T-helper 22 cell (primary cell): ENCODE measurements around the gene S100A5.
"Not testable (repeated sequence)": the region's sequence is repeated elsewhere in the genome, so short reads cannot be mapped to it uniquely, and the experiment has no call there.

ENCODE experiments used
- DNase-seq: peaks from one replicate; pipeline ENCODE4 v3.0.0-alpha.2; 2020; ENCODE audit warnings: low read depth

S100A5 gene, protein sequence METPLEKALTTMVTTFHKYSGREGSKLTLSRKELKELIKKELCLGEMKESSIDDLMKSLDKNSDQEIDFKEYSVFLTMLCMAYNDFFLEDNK

DNA sequence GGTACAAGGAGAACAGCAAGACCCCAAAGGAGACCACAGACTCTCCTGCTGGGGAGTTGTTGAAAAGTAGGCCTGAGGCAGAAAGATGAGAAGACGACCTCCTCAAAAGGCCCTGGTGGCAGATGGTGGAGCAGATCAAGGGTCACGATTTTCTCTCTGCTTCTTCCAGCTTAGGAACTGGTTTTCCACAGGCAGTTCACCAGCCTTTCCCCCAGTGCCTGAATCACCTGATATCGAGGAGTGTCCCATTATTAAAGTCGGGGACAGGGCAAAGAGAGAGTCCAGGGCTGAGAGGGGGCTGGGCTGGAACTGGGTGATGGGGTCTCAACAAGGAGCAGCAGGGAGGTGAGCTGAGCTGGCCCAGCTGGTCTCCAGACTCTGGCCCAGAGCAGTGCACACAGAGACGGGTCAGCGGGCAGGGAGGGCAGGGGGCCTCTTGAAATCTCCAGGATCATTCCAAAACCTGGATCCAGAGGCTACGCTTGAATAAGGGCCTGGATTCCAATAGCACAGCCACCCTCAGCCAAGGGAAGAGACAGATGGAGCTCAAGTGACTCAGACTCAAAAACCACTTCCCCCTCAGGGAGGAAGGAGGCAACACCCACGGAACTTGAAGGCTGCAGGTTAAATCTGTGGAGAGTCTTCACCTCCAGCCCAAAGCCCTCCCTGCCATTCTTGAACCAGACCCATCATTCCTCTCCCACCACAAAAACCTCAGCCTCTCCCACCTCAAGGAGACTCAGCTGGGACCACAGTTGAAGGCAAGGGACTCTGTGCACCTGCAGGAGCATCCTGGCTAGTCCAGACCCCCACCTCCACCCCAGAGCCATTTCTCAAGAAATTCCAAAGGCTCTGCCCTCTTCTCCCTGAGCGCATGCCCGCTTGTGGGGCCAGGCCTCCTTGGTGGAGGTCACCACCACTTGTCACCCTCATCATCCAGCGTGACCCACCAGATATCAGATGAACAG, at the start of gene S100A5:
S100A5 (minus strand) TSS at position 541 of the 968 bp plus-strand sequence. CDS start 743 bp downstream, outside the sequence.
- DNase-seq: peak; percentile 56

DNA sequence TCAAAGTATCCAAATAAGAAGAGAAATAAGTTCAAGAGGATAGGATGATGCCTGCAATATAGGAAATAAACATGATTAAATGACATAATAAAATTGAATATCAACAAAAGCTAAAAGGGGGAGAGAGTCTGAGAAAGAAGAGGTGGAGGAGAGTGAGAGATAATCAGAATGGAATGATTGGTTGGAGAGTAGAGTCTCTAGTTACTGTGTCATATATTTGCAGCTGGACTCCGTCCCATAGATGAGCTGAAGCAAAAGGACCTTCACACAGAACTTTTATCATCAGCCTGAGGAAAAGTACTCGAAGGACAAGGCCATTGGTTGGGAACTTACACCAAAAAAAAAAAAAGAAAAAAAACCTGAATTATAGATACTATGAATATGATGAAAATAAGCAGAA, 47.7 kb upstream of the S100A5 start:
- no peak for DNase-seq

DNA sequence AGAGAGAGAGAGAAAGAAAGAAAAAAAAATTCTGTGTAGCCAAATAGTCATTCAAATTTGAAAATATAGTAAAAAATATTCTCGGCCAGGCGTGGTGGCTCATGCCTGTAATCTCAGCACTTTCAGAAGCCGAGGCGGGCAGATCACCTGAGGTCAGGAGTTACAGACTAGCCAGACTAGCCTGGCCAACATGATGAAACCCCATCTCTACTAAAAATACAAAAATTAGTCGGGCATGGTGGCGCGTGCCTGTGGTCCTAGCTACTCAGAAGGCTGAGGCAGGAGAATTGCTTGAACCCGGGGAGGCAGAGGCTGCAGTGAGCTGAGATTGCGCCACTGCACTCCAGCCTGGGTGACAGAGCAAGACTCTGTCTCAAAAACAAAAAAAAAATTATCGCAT, 47.3 kb upstream of the S100A5 start:
- DNase-seq: not testable (repeated sequence)

DNA sequence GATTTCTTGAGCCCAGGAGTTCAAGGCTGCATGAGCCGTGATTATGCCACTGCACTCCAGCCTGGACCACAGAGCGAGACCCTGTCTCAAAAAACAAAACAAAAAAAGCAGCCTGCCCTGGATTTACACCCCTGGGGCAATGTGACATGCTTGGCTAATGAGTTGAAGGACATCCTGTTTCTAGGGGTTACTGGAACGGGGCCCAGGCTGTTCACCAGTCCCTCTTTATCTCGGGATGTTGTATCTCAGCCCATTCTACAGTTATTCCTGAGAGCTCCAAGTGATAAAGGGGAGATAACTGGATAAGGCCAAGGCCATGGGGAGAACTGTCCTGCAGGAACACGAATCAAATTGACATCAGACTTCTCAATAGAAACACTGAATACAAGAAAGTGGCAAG, 46.6 kb upstream of the S100A5 start:
- DNase-seq: no peak

DNA sequence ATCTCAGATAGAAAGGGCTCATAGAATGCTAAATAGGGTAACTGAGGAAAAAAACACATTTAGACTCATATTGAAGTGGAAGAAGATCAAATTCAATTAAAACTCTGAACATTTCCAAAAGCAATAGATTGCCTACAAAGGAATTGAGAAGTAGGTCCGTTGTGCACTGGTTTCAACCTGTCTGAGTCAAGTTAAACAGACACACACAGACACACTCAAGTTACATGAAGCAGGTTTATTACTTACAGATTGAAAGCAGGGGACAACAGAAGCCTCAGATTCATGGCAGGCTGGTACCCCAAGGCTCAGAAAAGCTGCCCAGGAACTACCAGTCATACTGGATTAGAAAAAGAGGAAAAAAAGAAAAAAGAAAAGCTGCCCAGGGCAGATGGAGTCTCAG, 45.6 kb upstream of the S100A5 start:
- DNase-seq: no peak

DNA sequence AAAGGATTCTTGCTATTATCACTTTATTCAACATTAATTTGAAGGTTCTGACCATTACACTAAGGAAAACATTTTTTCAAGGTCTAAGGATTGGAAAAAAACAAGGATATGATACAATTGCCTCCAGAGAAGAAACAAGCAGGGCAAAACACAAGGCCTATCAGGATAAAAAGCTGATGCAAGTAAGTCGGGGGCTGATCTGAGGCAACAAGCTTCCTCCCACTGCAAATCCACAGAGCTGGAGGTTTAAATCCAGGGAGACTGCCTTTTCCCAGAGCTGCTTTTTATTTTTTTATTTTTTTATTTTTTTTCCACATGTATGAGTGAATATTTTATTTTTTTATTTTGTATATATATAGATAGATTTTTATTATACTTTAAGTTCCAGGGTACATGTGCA, 44.3 kb upstream of the S100A5 start:
- no peak for DNase-seq

DNA sequence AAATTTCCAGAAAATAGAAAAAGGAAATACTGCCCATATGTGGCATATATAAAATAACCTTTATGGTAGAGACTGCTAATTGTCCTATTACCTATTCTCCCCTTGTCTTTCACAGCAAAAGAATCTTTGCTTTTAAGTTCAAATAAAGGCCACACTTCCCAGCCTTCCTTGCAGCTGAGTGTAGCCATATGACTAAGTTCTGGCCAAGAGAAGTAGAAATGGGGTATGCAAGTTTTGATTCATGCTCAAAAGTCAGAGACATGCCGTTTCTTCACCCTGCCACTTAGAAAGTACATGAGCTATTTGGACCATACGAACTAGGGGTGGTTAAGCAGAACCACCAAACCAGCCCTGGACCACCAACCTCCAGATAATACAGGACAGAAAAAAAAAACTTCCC, 43.2 kb upstream of the S100A5 start:
- no peak for DNase-seq

DNA sequence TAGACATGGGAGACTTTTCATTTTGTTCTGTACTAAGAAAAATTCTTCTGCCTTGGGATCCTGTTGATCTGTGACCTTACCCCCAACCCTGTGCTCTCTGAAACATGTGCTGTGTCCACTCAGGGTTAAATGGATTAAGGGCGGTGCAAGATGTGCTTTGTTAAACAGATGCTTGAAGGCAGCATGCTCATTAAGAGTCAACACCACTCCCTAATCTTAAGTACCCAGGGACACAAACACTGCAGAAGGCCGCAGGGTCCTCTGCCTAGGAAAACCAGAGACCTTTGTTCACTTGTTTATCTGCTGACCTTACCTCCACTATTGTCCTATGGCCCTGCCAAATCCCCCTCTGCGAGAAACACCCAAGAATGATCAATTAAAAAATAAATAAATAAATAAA, 42.8 kb upstream of the S100A5 start:
- not testable (repeated sequence) for DNase-seq

DNA sequence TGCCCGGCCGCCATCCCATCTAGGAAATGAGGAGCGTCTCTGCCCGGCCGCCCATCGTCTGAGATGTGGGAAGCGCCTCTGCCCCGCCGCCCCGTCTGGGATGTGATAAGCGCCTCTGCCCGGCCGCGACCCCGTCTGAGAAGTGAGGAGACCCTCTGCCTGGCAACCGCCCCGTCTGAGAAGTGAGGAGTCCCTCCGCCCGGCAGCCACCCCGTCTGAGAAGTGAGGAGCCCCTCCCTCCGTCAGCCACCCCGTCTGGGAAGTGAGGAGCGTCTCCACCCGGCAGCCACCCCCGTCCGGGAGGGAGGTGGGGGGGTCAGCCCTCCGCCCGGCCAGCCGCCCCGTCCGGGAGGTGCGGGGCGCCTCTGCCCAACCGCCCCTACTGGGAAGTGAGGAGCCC, 42.1 kb upstream of the S100A5 start:
- not testable (repeated sequence) for DNase-seq

DNA sequence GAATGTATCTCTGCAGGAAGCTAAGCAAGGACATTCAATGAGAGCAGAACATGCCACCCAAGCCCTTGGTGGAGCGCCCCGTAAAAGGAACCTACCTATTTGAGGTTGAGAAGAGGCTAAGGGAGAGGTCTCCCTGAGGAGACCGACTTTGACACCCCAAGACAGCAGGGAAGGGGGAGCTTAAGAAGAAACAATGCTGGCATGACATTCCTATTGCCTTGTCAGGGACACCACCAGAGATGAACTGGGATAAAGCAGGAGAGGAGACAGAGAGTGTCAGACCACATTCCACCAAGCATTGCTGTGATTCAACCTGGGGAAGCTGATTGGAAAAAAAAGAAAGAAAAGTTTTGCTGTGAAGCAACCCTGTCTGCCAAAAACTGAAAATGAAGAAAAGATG, 38.2 kb upstream of the S100A5 start:
- no peak for DNase-seq

DNA sequence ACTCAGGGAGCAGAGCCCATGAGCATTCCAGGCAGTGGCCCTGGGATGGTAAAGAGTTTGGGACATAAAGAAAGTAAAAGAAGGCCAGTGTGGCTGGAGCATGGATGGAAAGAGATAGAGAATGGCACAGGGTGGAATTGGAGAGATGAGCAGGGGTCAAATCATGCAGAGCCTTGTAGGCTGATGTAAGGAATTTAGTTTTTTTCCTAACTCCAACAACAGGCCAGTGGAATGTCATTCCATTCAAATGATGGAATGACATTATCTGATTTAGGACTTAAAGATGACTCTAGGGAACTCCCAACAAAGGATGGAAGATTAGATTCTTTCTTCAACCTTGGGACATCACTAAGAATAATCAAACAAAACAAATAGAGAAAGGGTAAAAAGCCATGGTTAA, 37.8 kb upstream of the S100A5 start:
- no peak for DNase-seq

DNA sequence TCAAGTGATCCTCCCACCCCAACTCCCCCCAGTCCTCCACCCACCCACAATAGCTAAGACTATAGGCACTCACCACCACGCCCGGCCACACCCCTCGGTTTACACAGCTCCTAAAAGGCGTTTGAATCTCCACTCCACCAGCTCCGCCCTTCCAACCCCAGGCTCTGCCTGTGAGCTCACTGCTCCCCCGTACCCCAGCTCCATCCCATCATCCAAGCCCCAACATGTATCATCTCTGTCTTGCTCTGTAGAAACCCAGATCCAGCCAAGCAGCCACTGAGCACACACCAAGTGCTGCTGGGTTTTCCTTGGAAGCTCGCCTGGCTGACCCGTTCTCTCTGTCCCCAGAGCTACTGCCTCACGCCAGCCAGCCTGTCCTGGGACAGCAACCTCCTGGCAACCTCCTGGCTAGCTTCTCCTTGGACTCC, 36.9 kb upstream of the S100A5 start:
- DNase-seq: no peak

DNA sequence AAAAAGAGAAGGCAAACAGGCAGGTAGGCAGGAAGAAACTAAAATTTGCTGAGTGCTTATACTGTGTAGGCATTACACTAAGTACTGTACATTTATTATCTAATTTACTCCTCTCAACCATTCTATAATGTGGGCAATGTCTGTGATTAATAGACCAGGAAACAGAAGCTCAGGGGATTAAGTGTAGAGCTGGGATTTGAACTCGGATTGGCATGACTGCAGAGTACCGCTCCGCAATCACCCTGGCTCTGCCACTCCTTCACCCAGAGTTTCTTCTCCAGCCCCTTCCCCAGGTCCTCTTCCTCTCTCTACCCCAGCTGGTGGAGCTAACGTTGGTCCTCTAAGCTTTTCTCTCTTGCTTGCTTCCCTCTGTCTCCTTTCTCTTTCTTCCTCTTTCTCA, 36.4 kb upstream of the S100A5 start:
- DNase-seq: no peak

DNA sequence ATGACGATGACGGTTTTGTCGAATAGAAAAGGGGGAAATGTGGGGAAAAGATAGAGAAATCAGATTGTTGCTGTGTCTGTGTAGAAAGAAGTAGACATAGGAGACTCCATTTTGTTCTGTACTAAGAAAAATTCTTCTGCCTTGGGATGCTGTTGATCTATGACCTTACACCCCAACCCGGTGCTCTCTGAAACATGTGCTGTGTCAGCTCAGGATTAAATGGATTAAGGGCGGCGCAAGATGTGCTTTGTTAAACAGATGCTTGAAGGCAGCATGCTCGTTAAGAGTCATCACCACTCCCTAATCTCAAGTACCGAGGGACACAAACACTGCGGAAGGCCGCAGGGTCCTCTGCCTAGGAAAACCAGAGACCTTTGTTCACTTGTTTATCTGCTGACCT, 34.8 kb upstream of the S100A5 start:
- DNase-seq: not testable (repeated sequence)

DNA sequence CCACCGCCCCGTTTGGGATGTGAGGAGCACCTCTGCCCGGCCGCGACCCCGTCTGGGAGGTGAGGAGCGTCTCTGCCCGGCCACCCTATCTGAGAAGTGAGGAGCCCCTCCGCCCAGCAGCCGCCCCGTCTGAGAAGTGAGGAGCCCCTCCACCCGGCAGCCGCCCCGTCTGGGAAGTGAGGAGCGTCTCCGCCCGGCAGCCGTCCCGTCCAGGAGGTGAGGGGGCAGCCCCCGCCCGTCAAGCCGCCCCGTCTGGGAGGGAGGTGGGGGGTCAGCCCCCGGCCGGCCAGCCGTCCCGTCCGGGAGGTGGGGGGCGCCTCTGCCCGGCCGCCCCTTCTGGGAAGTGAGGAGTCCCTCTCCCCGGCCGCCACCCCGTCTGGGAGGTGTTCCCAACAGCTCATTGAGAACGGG, 34.4 kb upstream of the S100A5 start:
- not testable (repeated sequence) for DNase-seq

DNA sequence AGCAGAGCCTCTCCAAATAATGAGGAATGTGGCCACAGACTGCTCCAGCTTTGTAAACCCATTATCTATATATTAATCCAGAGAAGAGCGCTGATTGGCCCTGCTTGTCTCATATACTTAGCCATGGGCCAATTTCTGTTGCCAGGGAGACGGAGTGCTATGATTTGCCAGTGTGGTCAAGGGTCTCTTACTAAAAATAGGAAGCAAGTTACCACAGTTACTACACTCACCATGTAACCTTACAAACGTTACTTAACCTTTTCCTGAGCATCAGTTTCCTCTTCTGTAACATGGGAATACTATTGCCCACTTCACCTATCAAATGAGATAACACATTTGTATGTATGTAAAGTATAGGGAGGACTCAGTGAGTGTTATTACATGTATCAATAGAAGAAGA, 32.6 kb upstream of the S100A5 start:
- no peak for DNase-seq

DNA sequence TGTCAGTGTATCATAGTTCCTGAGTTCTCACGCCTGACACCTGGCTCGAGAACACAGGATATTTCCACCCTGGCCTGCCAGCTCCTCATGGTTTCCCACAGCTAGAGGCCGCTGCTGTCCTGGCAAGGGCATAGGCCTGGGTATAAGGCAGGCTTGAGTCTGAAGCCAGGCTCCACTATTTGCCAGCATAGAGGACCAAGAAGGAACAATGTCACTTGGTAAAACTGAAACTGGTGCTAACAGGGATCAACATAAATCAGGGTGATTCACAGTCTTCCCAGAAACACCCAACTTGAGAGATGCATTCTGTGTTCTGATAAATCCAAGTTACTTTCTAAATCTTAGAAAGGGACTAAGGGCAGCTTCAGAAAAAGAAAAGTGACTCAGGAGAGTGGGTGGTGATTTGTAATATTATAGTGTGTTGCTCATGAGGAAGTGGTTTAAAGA, 31.9 kb upstream of the S100A5 start:
- no peak for DNase-seq

DNA sequence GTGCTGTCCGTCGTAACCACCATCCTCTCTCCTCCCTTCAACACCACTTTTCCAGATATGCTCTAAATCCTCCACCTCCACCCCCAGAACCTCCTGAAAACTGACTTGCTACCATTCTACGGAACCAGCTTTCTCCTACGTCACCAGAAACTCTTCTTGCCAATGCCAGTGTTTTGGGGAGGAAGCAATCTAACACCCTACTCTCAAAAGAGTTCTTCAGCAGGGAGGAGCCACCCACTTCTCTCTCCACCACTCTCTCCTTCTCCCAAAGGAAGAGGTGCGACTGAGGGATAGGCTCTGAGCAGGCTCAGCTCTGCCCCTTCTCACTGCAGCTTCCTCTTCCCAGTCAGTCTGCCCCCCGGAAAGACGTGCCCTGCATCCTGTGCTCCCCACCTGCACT, 31.0 kb upstream of the S100A5 start:
- DNase-seq: no peak

DNA sequence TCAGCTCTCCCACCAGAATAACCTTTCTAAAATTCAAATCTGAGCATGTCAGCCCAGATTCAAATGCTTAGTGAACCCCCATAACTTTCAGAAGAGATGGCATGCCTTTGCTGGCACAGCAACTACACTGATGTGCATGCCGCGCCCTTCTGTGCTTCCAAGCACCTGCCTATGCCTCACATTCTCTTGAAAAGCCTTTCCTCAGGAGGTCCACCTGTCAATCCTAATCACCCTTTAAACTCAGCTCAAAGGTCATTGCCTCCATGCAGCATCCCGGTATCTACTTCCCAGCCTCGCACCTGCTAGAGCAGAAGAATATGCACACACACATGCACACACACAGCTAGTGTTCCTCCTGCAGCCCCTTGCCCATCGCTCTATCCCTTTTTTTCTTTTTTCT, 30.1 kb upstream of the S100A5 start:
- DNase-seq: no peak

DNA sequence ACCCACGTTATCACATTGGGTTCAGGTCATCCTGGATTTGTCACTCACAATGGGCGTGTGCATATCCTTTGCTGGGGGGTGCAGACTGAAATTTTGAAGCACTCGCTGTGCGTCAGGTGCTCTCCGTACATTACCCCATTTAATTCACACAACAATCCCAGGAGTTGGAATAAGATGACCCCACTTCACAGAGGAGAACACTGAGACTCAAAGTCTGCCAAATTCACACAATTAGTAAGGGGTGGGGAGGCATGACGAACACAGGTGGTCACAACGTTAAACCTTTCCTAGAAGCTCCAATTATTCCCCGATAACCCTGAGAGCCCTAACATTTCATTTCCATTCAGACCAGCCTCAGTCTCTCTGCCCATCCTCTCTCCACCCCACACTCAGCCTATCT, 28.7 kb upstream of the S100A5 start:
- no peak for DNase-seq

DNA sequence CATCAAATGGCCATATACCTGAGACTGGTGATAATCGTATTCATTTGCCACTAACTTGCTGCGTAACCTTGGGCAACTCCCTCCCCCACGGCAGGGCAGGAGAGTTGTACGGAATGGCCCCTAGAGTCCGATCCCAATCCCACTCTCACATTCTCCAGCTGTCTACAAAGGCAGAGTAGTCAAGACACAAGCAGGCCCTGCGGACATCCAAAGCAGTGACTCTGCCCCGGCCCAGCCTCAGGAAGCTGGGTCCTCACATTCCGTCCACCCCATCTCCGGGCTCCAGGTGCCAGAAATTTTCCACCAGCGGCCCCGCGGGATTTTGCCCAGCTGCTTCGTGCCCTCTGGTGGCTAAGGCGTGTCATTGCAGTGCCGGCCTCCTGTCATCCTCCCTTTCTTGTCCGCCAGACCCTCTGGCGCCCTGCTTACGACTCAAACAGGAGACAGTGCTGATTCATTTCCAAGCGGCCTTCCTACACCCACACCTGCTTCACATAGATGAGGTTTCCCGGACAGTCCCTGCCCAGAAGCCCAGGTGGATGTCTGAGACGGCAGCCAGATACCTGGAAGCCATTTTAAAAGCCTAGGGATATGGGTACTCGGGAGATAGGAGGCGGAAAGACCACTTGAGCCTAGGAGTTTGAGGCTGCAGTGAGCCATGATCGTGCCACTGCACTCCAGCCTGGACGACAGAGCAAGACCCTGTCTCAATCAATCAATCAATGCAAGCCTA, 27.8 kb upstream of the S100A5 start:
- peak; percentile 55 for DNase-seq

DNA sequence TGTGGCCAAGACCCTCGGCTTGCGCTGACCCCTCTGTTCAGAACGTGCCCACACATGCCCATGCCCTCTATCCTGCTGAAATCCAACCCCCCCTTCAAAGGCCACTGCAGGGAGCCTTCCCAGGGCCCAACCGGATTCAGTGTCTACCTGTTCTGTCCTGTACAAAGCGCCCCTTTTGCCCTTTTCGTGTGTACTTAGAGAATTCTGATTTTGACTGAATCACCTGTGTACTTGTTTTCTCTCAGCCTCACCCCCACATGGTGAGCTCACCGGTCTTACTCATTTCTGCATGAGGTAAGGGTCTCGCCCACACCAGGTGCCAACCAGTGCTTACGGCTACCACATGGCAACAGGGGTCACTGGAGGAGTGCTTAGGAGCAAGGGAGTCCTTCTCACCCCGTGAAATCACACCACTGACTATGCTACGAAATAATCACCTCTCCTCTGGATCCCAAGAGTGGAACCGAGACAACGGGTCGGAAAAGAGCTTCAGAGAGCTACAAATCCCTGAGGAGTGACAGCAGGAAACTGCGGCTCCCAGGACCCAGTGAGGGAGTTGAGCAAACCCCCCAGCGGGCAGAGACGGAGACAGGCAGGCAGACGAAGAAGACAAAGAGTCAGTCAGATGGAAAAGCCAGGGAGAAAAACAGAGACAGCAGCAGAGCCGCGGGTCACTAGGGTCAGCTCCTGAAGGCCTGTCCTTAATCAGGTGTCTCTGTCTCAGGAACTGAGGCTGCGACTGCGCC, 27.1 kb upstream of the S100A5 start:
- no peak for DNase-seq
